ENCODE results near the gene DNAJC16. TPM values are rescaled to one million over a fixed set of nuclear protein-coding genes. Genes with fewer than 3 reads are reported as not detected.
"Not testable (repeated sequence)": the region's sequence is repeated elsewhere in the genome, so short reads cannot be mapped to it uniquely, and the experiment has no call there.

The DNAJC16 gene
- total and polyA plus RNA-seq, 7 donors = 1.2 to 20.5 (median 11.4) TPM

DNA sequence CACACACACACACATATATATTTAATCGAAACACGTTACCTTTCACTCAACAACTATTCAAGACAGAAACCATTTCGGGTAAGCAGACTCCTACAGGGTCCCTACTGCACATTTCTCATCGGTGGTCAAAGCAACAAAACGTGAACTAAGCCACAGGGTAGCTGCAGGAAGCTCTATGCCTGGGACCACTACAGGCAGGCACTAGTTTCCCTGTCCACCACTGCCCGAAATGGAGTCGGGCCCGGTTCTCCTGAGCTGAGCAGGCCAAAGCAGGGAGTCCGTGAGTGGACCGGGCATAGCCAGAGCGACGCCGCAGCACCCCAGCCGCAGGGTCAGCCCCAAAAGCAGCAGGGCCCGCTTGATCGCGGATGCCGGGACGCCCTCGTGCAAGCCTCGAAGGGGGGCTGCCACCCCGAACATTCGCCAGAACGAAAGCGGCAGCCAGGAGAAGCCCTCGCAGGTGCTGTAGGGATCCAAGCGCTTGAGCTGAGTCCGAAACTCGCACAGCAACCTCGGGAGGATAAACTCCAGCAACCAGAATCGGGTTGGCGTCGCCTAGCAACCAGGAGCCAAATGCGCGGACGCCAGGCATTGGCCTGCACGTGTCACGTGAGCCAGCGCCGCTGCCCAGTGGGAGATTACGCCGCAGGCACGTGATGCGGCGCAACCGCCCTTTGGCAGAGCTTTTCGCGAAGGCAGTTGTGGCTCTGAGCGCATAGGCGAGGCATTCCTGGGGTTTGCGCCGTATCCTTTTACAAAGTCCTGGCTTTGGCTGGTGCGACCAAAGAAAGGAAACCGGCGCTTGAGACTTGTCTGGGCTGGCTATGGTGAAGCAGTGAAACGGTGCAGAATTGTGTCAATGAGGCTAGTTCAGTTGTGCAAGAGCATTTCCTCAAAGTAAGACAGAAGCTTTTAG, 76.7 kb downstream of the DNAJC16 start:
- H3K27me3 ChIP-seq = no peaks in the 10 kb centered on the region
- H3K4me1 ChIP-seq = peaks cover 0 to 22% (median 16%) of the 10 kb centered on the region in 4 donors
- peak overlapping the region; percentile 86 to 91 (median 88) for H3K27ac ChIP-seq
- peak; percentile 99 for DNase-seq
- 1 to 3% methylated on average over 56 of the region's 56 CpGs for WGBS, 2 donors
- intact Hi-C loops (cut with DNase I) = loop anchor here (2.0 to 5.0 kb wide), 3 partner anchors 13 to 159 kb away; partner anchors contain the start of genes DDI2 and PLEKHM2
- H3K9me3 ChIP-seq = no peaks in the 10 kb centered on the region
- H3K4me3 ChIP-seq = peak overlapping the region; percentile 63 to 83 (median 76)
- peak; percentile 62 to 88 (median 80) for TF ChIP-seq POLR2AphosphoS5 (IDR thresholded peaks at IDR 0.05)
- TF ChIP-seq CTCF (IDR thresholded peaks at IDR 0.05) = no peak
- peak; percentile 36 to 38 for TF ChIP-seq POLR2A (IDR thresholded peaks at IDR 0.05)
- H3K36me3 ChIP-seq = no peaks in the 10 kb centered on the region

GRCh38 chr1:15603966-15604282, 77.3 kb downstream of the DNAJC16 start:
- intact Hi-C loops (cut with DNase I) = loop anchor here (2.0 to 5.0 kb wide), 3 partner anchors 13 to 158 kb away; partner anchors contain the start of genes DDI2 and PLEKHM2
- 72 to 73% methylated on average over 13 of the region's 13 CpGs for WGBS, 2 donors
- peak overlapping the region; percentile 86 to 91 (median 88) for H3K27ac ChIP-seq
- H3K36me3 ChIP-seq, H3K9me3 ChIP-seq, DNase-seq, H3K27me3 ChIP-seq: not testable (repeated sequence)
- peaks cover 0 to 22% (median 16%) of the 10 kb centered on the region in 4 donors for H3K4me1 ChIP-seq
- H3K4me3 ChIP-seq = peak overlapping the region; percentile 63 to 83 (median 76)

DNA sequence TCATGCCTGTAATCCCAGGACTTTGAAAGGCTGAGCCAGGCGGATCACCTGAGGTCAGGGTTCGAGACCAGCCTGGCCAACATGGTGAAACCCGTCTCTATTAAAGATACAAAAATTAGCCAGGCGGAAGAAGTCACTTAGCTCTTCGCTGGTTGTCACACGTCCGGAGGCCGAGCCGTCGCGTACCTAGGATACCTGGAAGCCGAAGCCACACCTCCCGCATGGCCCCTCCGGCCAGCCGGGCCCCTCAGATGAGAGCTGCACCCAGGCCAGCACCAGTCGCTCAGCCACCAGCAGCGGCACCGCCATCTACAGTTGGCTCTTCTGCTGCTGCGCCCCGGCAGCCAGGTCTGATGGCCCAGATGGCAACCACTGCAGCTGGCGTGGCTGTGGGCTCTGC, 77.8 kb downstream of the DNAJC16 start:
- Histone ChIP-seq H3K27ac (peak overlapping the region in 1 of 4 donors; percentile 87), H3K4me1 (peaks cover 0 to 22% (median 16%) of the 10 kb centered on the region in 4 donors)
- H3K4me3 ChIP-seq, H3K27me3 ChIP-seq, DNase-seq, H3K36me3 ChIP-seq, H3K9me3 ChIP-seq: not testable (repeated sequence)
- intact Hi-C loops (cut with DNase I) = loop anchor here (5.0 kb wide), 2 partner anchors 78 to 158 kb away; partner anchors contain the start of gene PLEKHM2
- WGBS, 2 donors = 96 to 97% methylated on average over 21 of the region's 21 CpGs

DNA sequence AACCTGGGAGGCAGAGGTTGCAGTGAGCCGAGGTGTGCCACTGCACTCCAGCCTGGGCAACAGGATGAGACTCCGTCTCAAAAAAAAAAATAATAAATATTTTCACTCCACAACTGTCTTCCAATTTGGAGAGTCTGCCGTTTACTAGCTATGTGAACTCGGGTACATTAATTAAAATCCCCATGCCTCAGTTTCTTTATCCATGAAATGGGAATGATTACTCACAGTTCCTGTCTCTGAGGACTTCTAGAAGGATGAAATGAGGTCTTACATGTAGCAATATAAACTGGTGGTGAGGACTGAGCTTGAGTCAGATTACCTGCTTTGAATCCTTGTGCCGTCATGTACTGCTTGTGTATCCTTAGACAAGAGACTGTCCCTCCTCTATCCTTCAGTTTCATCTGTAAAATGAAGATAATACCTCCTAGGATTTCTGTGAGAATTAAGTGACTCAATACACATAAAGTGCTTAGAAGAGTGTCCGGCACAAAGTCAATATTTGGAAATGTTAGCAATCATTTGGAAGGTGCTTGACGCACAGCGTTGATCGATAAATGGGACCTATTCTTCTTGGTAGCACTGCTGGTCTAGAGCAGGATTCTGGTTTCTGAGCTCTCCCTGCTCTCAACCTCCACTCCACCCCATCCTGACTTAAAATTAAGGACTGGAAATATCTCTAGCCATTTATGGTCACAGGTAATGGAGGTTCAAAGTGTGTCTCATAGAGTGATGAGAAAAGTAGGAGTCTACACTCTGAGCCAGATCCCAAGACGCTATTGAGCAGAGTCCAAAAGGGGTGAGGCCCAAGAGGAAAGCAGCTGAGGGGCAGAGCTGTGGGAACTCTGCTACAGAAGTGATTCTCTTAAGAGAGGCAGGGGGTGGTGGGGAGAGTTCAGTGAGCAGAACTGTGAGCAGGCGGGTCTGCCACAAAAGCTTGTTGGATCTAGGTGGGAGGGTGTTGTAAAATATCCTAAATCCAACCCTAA, 79.0 kb downstream of the DNAJC16 start:
- H3K9me3 ChIP-seq = no peaks in the 10 kb centered on the region
- intact Hi-C loops (cut with DNase I) = no loop called here
- H3K27ac ChIP-seq = no peak overlapping the region
- no peaks in the 10 kb centered on the region for H3K36me3 ChIP-seq
- no peaks in the 10 kb centered on the region for H3K27me3 ChIP-seq
- WGBS, 2 donors = 87 to 88% methylated on average over 11 of the region's 11 CpGs
- TF ChIP-seq CTCF (IDR thresholded peaks at IDR 0.05) (no peak), POLR2A (IDR thresholded peaks at IDR 0.05) (no peak), EP300 (IDR thresholded peaks at IDR 0.05) (no peak), POLR2AphosphoS5 (IDR thresholded peaks at IDR 0.05) (no peak)
- H3K4me3 ChIP-seq = no peak overlapping the region
- H3K4me1 ChIP-seq = peaks cover 0 to 22% (median 16%) of the 10 kb centered on the region in 4 donors
- DNase-seq = no peak

GRCh38 chr1:15609631-15610030, 83.0 kb downstream of the DNAJC16 start:
- intact Hi-C loops (cut with DNase I) = no loop called here

More at GRCh38 chr1:15609631-15610030, 83.0 kb downstream of the DNAJC16 start:
- no peak for TF ChIP-seq POLR2A (IDR thresholded peaks at IDR 0.05)
- TF ChIP-seq POLR2AphosphoS5 (IDR thresholded peaks at IDR 0.05) = no peak
- TF ChIP-seq CTCF (IDR thresholded peaks at IDR 0.05) = no peak
- TF ChIP-seq EP300 (IDR thresholded peaks at IDR 0.05) = no peak
- Histone ChIP-seq H3K36me3 (no peaks in the 10 kb centered on the region), H3K4me3 (no peak overlapping the region), H3K4me1 (no peaks in the 10 kb centered on the region), H3K9me3 (no peaks in the 10 kb centered on the region), H3K27ac (no peak overlapping the region), H3K27me3 (no peaks in the 10 kb centered on the region)
- WGBS, 2 donors = 92 to 93% methylated on average over 7 of the region's 7 CpGs
- no peak for DNase-seq

All from sigmoid colon (tissue), 7 donors.